ENCODE data around the gene TFIP11. TPM values are rescaled to one million over a fixed set of nuclear protein-coding genes. Genes with fewer than 3 reads are reported as not detected.

Gene TFIP11
- total and polyA plus RNA-seq, 2 of the 13 experiments (the other 11 are each of a cell fraction or from before 2014, with no cell fraction given): 15.4 to 22.8 TPM

DNA sequence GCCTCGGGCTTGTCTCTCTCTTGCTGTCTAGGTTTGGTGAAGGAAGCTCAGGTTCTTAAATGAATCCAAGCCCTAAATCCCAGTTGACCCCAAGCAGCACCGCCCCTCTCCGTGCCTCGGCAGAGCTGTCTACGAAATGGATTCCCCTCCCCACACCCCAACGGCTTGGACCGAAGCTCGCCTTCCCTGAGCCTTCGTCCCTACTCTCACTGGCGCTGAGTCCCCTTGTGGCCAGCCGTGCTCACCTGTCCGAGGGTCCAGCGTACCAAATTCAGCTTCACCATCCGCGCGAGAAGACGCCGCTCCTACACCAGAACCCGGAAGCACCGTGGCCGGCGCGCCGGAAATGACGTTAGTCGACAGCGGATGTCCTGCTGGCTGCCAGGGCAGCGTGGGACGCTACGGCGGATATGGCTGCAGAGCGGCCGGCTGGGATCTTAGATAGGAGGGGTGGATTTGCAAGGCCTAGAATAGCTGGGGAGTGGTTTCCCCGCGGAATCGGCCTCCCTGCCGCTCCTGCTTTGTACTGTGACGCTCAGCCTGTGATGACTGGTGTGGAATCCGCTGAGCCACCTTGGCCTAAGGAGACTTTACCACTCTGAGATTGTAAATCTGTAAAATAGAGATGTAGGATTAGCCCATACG is at the start of gene TFIP11 (continued):
- TF ChIP-seq MED8 (CRISPR knock-in tag; IDR thresholded peaks at IDR 0.05; ENCODE audit: insufficient replicate concordance): peak; percentile 62
- TF ChIP-seq ZBTB42 (CRISPR knock-in tag; IDR thresholded peaks at IDR 0.05): 0 out of 2 replicates have a peak, but pooled peaks have one; percentile 29
- peak; percentile 90 for TF ChIP-seq ZNF761 (CRISPR knock-in tag; conservative IDR thresholded peaks at IDR 0.05)
- TF ChIP-seq, protein P1, sequence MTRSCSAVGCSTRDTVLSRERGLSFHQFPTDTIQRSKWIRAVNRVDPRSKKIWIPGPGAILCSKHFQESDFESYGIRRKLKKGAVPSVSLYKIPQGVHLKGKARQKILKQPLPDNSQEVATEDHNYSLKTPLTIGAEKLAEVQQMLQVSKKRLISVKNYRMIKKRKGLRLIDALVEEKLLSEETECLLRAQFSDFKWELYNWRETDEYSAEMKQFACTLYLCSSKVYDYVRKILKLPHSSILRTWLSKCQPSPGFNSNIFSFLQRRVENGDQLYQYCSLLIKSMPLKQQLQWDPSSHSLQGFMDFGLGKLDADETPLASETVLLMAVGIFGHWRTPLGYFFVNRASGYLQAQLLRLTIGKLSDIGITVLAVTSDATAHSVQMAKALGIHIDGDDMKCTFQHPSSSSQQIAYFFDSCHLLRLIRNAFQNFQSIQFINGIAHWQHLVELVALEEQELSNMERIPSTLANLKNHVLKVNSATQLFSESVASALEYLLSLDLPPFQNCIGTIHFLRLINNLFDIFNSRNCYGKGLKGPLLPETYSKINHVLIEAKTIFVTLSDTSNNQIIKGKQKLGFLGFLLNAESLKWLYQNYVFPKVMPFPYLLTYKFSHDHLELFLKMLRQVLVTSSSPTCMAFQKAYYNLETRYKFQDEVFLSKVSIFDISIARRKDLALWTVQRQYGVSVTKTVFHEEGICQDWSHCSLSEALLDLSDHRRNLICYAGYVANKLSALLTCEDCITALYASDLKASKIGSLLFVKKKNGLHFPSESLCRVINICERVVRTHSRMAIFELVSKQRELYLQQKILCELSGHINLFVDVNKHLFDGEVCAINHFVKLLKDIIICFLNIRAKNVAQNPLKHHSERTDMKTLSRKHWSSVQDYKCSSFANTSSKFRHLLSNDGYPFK (CRISPR knock-in tag; IDR thresholded peaks at IDR 0.05; ENCODE audit: borderline replicate concordance): peak; percentile 95
- peak; percentile 95 for TF ChIP-seq SRSF1 (optimal IDR thresholded peaks at IDR 0.05; ENCODE audit: low read depth, low read length)
- TF ChIP-seq FOSL2 (CRISPR knock-in tag; IDR thresholded peaks at IDR 0.05): peak; percentile 44; the same call in 1 of the 2 replicates
- TF ChIP-seq ZNF253 (CRISPR knock-in tag; IDR thresholded peaks at IDR 0.05; ENCODE audit: borderline replicate concordance): no peak; the same call in 1 of the 2 replicates
- no peak for TF ChIP-seq SP5 (CRISPR knock-in tag; IDR thresholded peaks at IDR 0.05; ENCODE audit: borderline replicate concordance, low read depth)
- no peak for TF ChIP-seq ZNF484 (CRISPR knock-in tag; IDR thresholded peaks at IDR 0.05; ENCODE audit: borderline replicate concordance, low read depth)
- peak; percentile 96 for TF ChIP-seq ZNF891 (CRISPR knock-in tag; IDR thresholded peaks at IDR 0.05)
- TF ChIP-seq, protein P2, sequence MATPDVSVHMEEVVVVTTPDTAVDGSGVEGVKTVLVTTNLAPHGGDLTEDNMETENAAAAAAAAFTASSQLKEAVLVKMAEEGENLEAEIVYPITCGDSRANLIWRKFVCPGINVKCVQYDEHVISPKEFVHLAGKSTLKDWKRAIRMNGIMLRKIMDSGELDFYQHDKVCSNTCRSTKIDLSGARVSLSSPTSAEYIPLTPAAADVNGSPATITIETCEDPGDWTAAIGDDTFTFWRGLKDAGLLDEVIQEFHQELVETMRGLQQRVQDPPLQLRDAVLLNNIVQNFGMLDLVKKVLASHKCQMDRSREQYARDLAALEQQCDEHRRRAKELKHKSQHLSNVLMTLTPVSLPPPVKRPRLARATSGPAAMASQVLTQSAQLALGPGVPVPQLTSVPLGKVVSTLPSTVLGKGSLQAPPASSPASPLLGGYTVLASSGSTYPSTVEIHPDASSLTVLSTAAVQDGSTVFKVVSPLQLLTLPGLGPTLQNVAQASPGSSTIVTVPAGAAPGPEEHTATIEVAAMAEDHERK (CRISPR knock-in tag; IDR thresholded peaks at IDR 0.05; ENCODE audit: low read depth): peak; percentile 73
- peak; percentile 95 for TF ChIP-seq CREB1 (IDR thresholded peaks at IDR 0.05)
- peak; percentile 99 for TF ChIP-seq CREB1 (CRISPR knock-in tag; IDR thresholded peaks at IDR 0.05)
- TF ChIP-seq, protein P3, sequence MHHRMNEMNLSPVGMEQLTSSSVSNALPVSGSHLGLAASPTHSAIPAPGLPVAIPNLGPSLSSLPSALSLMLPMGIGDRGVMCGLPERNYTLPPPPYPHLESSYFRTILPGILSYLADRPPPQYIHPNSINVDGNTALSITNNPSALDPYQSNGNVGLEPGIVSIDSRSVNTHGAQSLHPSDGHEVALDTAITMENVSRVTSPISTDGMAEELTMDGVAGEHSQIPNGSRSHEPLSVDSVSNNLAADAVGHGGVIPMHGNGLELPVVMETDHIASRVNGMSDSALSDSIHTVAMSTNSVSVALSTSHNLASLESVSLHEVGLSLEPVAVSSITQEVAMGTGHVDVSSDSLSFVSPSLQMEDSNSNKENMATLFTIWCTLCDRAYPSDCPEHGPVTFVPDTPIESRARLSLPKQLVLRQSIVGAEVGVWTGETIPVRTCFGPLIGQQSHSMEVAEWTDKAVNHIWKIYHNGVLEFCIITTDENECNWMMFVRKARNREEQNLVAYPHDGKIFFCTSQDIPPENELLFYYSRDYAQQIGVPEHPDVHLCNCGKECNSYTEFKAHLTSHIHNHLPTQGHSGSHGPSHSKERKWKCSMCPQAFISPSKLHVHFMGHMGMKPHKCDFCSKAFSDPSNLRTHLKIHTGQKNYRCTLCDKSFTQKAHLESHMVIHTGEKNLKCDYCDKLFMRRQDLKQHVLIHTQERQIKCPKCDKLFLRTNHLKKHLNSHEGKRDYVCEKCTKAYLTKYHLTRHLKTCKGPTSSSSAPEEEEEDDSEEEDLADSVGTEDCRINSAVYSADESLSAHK (CRISPR knock-in tag; IDR thresholded peaks at IDR 0.05; ENCODE audit: borderline replicate concordance): no peak
- TF ChIP-seq RXRA (CRISPR knock-in tag; IDR thresholded peaks at IDR 0.05): peak; percentile 51; the same call in 1 of the 2 replicates
- TF ChIP-seq, protein P4, sequence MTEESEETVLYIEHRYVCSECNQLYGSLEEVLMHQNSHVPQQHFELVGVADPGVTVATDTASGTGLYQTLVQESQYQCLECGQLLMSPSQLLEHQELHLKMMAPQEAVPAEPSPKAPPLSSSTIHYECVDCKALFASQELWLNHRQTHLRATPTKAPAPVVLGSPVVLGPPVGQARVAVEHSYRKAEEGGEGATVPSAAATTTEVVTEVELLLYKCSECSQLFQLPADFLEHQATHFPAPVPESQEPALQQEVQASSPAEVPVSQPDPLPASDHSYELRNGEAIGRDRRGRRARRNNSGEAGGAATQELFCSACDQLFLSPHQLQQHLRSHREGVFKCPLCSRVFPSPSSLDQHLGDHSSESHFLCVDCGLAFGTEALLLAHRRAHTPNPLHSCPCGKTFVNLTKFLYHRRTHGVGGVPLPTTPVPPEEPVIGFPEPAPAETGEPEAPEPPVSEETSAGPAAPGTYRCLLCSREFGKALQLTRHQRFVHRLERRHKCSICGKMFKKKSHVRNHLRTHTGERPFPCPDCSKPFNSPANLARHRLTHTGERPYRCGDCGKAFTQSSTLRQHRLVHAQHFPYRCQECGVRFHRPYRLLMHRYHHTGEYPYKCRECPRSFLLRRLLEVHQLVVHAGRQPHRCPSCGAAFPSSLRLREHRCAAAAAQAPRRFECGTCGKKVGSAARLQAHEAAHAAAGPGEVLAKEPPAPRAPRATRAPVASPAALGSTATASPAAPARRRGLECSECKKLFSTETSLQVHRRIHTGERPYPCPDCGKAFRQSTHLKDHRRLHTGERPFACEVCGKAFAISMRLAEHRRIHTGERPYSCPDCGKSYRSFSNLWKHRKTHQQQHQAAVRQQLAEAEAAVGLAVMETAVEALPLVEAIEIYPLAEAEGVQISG (CRISPR knock-in tag; IDR thresholded peaks at IDR 0.05): peak; percentile 97

Data from HepG2 (cell line).